DND-41 (cell line): ENCODE results near the gene ATF7IP2.
"Not testable (repeated sequence)": the region's sequence is repeated elsewhere in the genome, so short reads cannot be mapped to it uniquely, and the experiment has no call there.

ENCODE experiments used
- CTCF ChIP-seq: IDR thresholded peaks from 2 replicates; pipeline ENCODE4 v1.5.1; 2012; ENCODE audit warnings: borderline replicate concordance, low read length, moderate library complexity, mild to moderate bottlenecking; ENCODE audit not compliant: poor library complexity, severe bottlenecking; ENCODE audit errors: extremely low read depth
- EZH2 ChIP-seq: IDR thresholded peaks from 3 replicates; pipeline ENCODE4 v1.6.1; 2012; ENCODE audit warnings: borderline replicate concordance, low read depth, mild to moderate bottlenecking, moderate library complexity, low read length, inconsistent platforms; ENCODE audit not compliant: severe bottlenecking

DNA sequence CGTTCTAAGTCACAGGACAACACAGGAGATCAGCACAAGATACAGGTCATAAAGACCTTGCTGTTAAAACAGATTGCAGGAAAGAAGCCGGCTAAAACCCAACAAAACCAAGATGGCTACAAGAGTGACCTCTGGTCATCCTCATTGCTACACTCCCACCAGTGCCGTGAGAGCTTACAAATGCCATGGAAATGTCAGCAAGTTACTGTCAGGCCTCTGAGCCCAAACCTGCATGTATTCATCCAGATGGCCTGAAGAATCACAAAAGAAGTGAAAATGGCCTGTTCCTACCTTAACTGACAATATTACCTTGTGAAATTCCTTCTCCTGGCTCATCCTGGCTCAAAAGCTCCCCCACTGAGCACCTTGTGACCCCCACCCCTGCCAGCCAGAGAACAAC, 119.4 kb downstream of the ATF7IP2 start:
- TF ChIP-seq CTCF, EZH2: not testable (repeated sequence)
